ENCODE measurements around the gene C19orf81.

DNA sequence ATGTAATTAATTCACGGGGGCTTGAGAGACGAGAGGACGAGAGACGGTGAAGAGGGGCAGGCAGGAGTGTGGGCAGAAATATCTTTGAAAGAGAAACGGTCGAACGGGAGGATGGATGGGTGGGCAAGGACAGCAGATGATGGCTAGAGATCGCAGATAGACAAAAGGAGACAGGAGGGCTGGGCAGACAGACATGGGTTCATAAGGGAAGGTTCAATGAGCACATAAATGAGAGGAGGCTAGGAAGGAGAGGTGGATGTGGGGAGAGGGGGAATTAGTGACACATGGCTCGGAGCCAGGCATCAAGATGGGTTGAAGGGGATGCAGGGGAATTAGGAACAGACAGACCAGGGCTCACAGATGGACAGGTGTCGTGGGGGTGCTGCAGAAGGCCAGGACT lies 10.6 kb upstream of the C19orf81 start:
- TF ChIP-seq, protein P1, sequence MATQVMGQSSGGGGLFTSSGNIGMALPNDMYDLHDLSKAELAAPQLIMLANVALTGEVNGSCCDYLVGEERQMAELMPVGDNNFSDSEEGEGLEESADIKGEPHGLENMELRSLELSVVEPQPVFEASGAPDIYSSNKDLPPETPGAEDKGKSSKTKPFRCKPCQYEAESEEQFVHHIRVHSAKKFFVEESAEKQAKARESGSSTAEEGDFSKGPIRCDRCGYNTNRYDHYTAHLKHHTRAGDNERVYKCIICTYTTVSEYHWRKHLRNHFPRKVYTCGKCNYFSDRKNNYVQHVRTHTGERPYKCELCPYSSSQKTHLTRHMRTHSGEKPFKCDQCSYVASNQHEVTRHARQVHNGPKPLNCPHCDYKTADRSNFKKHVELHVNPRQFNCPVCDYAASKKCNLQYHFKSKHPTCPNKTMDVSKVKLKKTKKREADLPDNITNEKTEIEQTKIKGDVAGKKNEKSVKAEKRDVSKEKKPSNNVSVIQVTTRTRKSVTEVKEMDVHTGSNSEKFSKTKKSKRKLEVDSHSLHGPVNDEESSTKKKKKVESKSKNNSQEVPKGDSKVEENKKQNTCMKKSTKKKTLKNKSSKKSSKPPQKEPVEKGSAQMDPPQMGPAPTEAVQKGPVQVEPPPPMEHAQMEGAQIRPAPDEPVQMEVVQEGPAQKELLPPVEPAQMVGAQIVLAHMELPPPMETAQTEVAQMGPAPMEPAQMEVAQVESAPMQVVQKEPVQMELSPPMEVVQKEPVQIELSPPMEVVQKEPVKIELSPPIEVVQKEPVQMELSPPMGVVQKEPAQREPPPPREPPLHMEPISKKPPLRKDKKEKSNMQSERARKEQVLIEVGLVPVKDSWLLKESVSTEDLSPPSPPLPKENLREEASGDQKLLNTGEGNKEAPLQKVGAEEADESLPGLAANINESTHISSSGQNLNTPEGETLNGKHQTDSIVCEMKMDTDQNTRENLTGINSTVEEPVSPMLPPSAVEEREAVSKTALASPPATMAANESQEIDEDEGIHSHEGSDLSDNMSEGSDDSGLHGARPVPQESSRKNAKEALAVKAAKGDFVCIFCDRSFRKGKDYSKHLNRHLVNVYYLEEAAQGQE (IDR thresholded peaks at IDR 0.05; ENCODE audit: borderline replicate concordance): no peak
- TF ChIP-seq, protein P2, sequence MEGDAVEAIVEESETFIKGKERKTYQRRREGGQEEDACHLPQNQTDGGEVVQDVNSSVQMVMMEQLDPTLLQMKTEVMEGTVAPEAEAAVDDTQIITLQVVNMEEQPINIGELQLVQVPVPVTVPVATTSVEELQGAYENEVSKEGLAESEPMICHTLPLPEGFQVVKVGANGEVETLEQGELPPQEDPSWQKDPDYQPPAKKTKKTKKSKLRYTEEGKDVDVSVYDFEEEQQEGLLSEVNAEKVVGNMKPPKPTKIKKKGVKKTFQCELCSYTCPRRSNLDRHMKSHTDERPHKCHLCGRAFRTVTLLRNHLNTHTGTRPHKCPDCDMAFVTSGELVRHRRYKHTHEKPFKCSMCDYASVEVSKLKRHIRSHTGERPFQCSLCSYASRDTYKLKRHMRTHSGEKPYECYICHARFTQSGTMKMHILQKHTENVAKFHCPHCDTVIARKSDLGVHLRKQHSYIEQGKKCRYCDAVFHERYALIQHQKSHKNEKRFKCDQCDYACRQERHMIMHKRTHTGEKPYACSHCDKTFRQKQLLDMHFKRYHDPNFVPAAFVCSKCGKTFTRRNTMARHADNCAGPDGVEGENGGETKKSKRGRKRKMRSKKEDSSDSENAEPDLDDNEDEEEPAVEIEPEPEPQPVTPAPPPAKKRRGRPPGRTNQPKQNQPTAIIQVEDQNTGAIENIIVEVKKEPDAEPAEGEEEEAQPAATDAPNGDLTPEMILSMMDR (IDR thresholded peaks at IDR 0.05; ENCODE audit: poor library complexity, severe bottlenecking): no peak
- no peak for TF ChIP-seq TAF1 (IDR thresholded peaks at IDR 0.05; ENCODE audit: low read depth)
- no peak for TF ChIP-seq EP300 (conservative IDR thresholded peaks at IDR 0.05; ENCODE audit: poor library complexity, severe bottlenecking)
- no peak for TF ChIP-seq POLR2AphosphoS5 (IDR thresholded peaks at IDR 0.05)
- TF ChIP-seq SMC3 (conservative IDR thresholded peaks at IDR 0.05; ENCODE audit: poor library complexity): no peak
